Gastrocnemius medialis (tissue), 4 donors: ENCODE measurements around the gene MCOLN2. TPM values are rescaled to one million over a fixed set of nuclear protein-coding genes. Genes with fewer than 3 reads are reported as not detected.

Experiments
- ATAC-seq, 2 donors: fragments of 150-250 bp; one replicate each; pipeline ENCODE4 v1.9.1; 2016
- DNase-seq, 2 donors: peaks; one replicate each; pipeline ENCODE4 v3.0.0-alpha.2; 2019
- H3K27ac ChIP-seq, 4 donors: fragments of 200-600 bp; sonication (generic); 1 replicate in 1 of 4; 2 replicates in 3 of 4; pipeline ENCODE4 v1.5.1; 2016 to 2018; ENCODE audit warnings: mild to moderate bottlenecking in 2 of 4, moderate library complexity in 1 of 4
- H3K27me3 ChIP-seq, 3 donors: fragments of 200-600 bp; sonication (generic) in 2 of 3; 1 replicate in 1 of 3; 2 replicates in 2 of 3; pipeline versions ENCODE4 v1.5.1 to v1.6.0; 2016 to 2019; ENCODE audit warnings: mild to moderate bottlenecking in 1 of 3, moderate library complexity in 1 of 3
- H3K36me3 ChIP-seq, 2 donors: fragments of 200-600 bp; sonication (generic) in 1 of 2; one replicate each; pipeline ENCODE4 v1.5.1; 2017 to 2018
- H3K4me1 ChIP-seq, 2 donors: fragments of 200-600 bp; sonication (generic) in 1 of 2; one replicate each; pipeline ENCODE4 v1.5.1; 2016 to 2017; ENCODE audit warnings: mild to moderate bottlenecking in 2 of 2
- H3K4me3 ChIP-seq, 4 donors: fragments of 200-600 bp; sonication (generic) in 3 of 4; 1 replicate in 1 of 4; 2 replicates in 3 of 4; pipeline ENCODE4 v1.5.1; 2016 to 2019; ENCODE audit warnings: mild to moderate bottlenecking in 2 of 4
- H3K9me3 ChIP-seq, 3 donors: fragments of 200-600 bp; sonication (generic) in 2 of 3; 1 replicate in 1 of 3; 2 replicates in 2 of 3; pipeline ENCODE4 v1.5.1; 2016 to 2019
- POLR2A ChIP-seq, 2 donors: fragments of 450-650 bp; IDR thresholded peaks; one replicate each; pipeline ENCODE4 v1.6.1; 2017; ENCODE audit warnings: antibody characterized with exemption in 2 of 2, mild to moderate bottlenecking in 2 of 2, moderate library complexity in 2 of 2
- in situ Hi-C, 4 donors: fragments of 200-750 bp; cut with MboI; loops; one replicate each; pipeline versions ENCODE4 v1.15.0 to v1.8.0; 2017; ENCODE audit warnings: low sequenced_read_pairs in 4 of 4
- intact Hi-C: fragments of 100-400 bp; cut with DNase I; formaldehyde crosslinking; loops from one replicate; pipeline ENCODE4 v1.15.1; 2023; ENCODE audit warnings: low total_unique reads
- total RNA-seq, 4 donors: library from RNA; depleted of rRNA; stranded (reverse); fragments of >200 nt; gene quantifications; one replicate each; pipeline versions ENCODE4 v1.1.0 to v1.2.3, GENCODE V29; 2016
- TF ChIP-seq, protein P1 (sequence below), 5 experiments: fragments of 450-650 bp in 3 of 5; fragments of 200-600 bp in 2 of 5; sonication (generic) in 2 of 5; IDR thresholded peaks in 4 of 5; conservative IDR thresholded peaks in 1 of 5; 1 replicate in 4 of 5; 2 replicates in 1 of 5; pipeline ENCODE4 v1.5.1; 2016 to 2019; ENCODE audit warnings: antibody characterized with exemption in 5 of 5, mild to moderate bottlenecking in 3 of 5, moderate library complexity in 3 of 5

Gene MCOLN2
- total RNA-seq, 4 donors from 2014 or later: 0.22 to 3.0 TPM; not detected in 2

- H3K36me3 ChIP-seq: no peaks in the 10 kb centered on the region
- ATAC-seq (no peak), DNase-seq (no peak)
- peaks cover 0 to 6% of the 10 kb centered on the region in 2 donors for H3K4me1 ChIP-seq
- no peaks in the 10 kb centered on the region for H3K27me3 ChIP-seq
- intact Hi-C loops: loop anchor here (10.0 kb wide), 1 partner anchor 115 kb away; a partner anchor contains a TSS
- no peak overlapping the region for H3K4me3 ChIP-seq
- H3K9me3 ChIP-seq: no peaks in the 10 kb centered on the region
- H3K27ac ChIP-seq: no peak overlapping the region
- no peak for TF ChIP-seq POLR2A (IDR thresholded peaks at IDR 0.05)
- TF ChIP-seq, protein P1, sequence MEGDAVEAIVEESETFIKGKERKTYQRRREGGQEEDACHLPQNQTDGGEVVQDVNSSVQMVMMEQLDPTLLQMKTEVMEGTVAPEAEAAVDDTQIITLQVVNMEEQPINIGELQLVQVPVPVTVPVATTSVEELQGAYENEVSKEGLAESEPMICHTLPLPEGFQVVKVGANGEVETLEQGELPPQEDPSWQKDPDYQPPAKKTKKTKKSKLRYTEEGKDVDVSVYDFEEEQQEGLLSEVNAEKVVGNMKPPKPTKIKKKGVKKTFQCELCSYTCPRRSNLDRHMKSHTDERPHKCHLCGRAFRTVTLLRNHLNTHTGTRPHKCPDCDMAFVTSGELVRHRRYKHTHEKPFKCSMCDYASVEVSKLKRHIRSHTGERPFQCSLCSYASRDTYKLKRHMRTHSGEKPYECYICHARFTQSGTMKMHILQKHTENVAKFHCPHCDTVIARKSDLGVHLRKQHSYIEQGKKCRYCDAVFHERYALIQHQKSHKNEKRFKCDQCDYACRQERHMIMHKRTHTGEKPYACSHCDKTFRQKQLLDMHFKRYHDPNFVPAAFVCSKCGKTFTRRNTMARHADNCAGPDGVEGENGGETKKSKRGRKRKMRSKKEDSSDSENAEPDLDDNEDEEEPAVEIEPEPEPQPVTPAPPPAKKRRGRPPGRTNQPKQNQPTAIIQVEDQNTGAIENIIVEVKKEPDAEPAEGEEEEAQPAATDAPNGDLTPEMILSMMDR (IDR thresholded peaks at IDR 0.05 in 4 of 5, conservative IDR thresholded peaks at IDR 0.05 in 1 of 5): no peak
- in situ Hi-C loops: loop anchor here in 3 of 4 donors (5.0 to 10.0 kb wide), 3 partner anchors 305 to 313 kb away; partner anchors contain the start of gene C1orf52 (in 2 of the 3)
Observed at GRCh38 chr1:84949664-84950063, 47.2 kb downstream of the MCOLN2 start.

- in situ Hi-C loops: loop anchor here in 3 of 4 donors (5.0 to 10.0 kb wide), 3 partner anchors 307 to 315 kb away; partner anchors contain the start of gene C1orf52 (in 2 of the 3)
Observed at GRCh38 chr1:84947536-84948410, 49.1 kb downstream of the MCOLN2 start.

GRCh38 chr1:84946631-84947030, 50.3 kb downstream of the MCOLN2 start:
- no peaks in the 10 kb centered on the region for H3K36me3 ChIP-seq
- no peak overlapping the region for H3K27ac ChIP-seq
- intact Hi-C loops (loop anchor here (10.0 kb wide), 1 partner anchor 118 kb away; a partner anchor contains a TSS), in situ Hi-C loops (loop anchor here in 3 of 4 donors (5.0 to 10.0 kb wide), 3 partner anchors 308 to 316 kb away; partner anchors contain the start of gene C1orf52 (in 2 of the 3))
- no peak for TF ChIP-seq POLR2A (IDR thresholded peaks at IDR 0.05)
- TF ChIP-seq, protein P1 (IDR thresholded peaks at IDR 0.05 in 4 of 5, conservative IDR thresholded peaks at IDR 0.05 in 1 of 5): no peak
- H3K4me3 ChIP-seq: no peak overlapping the region
- H3K4me1 ChIP-seq: peaks cover 0 to 6% of the 10 kb centered on the region in 2 donors
- DNase-seq (no peak), ATAC-seq (no peak)
- H3K9me3 ChIP-seq: no peaks in the 10 kb centered on the region
- no peaks in the 10 kb centered on the region for H3K27me3 ChIP-seq

More at GRCh38 chr1:84947536-84948410, 49.1 kb downstream of the MCOLN2 start:
- DNase-seq (no peak), ATAC-seq (no peak)
- Histone ChIP-seq H3K4me1 (peaks cover 0 to 6% of the 10 kb centered on the region in 2 donors), H3K27me3 (no peaks in the 10 kb centered on the region), H3K9me3 (no peaks in the 10 kb centered on the region), H3K4me3 (no peak overlapping the region), H3K36me3 (no peaks in the 10 kb centered on the region), H3K27ac (no peak overlapping the region)
- intact Hi-C loops: loop anchor here (10.0 kb wide), 1 partner anchor 117 kb away; a partner anchor contains a TSS
- no peak for TF ChIP-seq POLR2A (IDR thresholded peaks at IDR 0.05)
- TF ChIP-seq, protein P1 (IDR thresholded peaks at IDR 0.05 in 4 of 5, conservative IDR thresholded peaks at IDR 0.05 in 1 of 5): no peak

GRCh38 chr1:84944767-84945486, 52.0 kb downstream of the MCOLN2 start:
- Histone ChIP-seq H3K4me1 (peaks cover 0 to 6% of the 10 kb centered on the region in 2 donors), H3K27me3 (no peaks in the 10 kb centered on the region), H3K9me3 (no peaks in the 10 kb centered on the region), H3K27ac (peak overlapping the region in 3 of 4 donors; percentile 28 to 47 (median 35)), H3K36me3 (no peaks in the 10 kb centered on the region), H3K4me3 (peak overlapping the region; percentile 38 to 58 (median 52))
- no peak for TF ChIP-seq POLR2A (IDR thresholded peaks at IDR 0.05)
- TF ChIP-seq, protein P1 (IDR thresholded peaks at IDR 0.05 in 4 of 5, conservative IDR thresholded peaks at IDR 0.05 in 1 of 5): peak; percentile 68 to 90 (median 85)
- DNase-seq (peak; percentile 44 to 52), ATAC-seq (peak; percentile 98 to 99)
- in situ Hi-C loops: loop anchor here (5.0 to 10.0 kb wide), 3 partner anchors 310 to 317 kb away; partner anchors contain the start of gene C1orf52 (in 2 of the 4)
- intact Hi-C loops: loop anchor here (1.0 to 10.0 kb wide), 2 partner anchors 120 to 314 kb away; partner anchors contain the start of gene C1orf52
